Measurements from ENCODE around the gene BTN1A1.
A peak's percentile ranks its signal among the peaks of the same experiment; 100 is the strongest.
"Not testable (repeated sequence)": the region's sequence is repeated elsewhere in the genome, so short reads cannot be mapped to it uniquely, and the experiment has no call there.

The BTN1A1 gene

DNA sequence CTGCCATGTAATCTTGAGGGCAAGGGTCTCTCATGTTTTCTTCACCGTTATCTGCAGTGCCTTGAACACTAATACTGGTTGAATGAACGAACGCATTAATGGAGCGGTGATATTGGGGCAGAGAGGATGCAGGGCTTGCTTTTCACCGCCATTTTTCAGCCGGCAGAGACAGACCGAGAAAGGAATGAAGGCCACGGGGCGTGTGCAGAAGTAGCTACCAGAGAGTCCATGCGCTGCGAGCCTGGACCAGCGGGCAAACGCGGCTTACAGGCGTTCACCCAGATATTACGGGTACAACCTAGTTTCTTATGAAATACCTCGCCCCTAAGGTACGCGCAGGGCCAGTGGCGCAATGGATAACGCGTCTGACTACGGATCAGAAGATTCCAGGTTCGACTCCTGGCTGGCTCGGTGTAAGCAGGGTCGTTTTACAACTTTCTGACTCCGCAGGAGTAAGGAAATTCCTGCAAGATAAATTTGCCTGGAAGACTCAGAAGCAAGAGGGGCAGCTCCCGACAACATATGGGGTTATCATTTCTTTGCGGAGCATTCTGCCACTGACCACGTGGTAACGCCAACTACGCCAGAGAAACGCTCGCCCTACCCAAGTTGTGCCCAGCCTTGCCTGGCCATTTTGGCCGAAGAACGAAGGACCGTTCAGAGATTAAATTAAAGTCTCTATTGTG lies 37.2 kb downstream of the BTN1A1 start:
- peak; percentile 94 for DNase-seq (ENCODE audit: low spot score)

DNA sequence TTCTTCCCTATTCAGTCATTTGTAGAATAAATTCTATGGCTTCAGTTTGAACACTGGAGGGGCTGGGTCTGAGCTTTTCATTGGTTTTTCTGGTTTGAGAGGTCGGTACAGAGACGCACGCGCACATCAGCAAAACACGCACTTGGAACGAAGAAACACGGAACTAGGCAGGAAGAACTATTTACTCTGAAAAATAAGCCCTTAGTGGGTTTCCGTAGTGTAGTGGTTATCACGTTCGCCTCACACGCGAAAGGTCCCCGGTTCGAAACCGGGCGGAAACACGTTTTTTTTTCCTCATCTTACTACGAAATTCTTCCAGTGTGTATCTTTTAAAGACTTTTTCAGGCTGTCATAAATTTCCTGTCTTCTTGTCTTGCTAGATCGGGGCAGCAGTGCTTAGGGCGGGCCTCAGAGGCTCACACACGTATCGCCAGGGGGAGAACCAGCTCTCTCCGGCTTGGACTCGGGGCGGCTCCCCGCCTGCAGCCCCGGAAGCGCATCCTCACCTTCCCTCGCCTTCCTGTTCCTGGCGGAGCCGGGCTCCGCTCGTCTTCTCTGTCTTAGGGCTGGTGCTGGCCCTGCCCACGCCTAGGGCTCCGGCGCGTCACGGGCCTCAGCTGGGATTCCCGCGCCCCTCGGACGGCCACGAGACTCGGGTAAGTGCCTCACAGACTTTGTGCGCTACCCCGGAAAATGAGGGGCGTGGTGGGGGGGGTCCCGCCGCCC lies 37.9 kb downstream of the BTN1A1 start, which contains the start of gene HMGN4:
Gene HMGN4, plus strand, starts transcription at position 521 of the 726 bp plus-strand sequence. CDS start 6,841 bp downstream, outside the sequence.
- DNase-seq (ENCODE audit: low spot score), result peak; percentile 94

DNA sequence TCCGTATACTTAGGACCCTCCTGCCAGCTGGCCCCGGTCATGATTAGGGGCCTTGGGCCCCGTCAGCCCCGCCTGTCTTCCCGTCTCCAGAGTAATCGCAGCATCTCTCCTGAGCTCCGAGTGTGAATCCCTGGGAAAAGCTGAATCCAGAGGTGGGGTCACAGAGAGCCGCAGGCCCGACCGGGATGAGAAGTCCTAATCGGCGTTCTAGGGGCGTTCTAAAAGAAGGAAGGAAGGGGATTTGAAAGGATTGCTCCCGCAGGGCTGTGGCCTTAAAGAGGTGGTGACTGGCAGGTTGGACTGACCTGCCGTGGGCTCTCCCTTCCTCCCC lies 38.4 kb downstream of the BTN1A1 start:
- no peak for DNase-seq (ENCODE audit: low spot score)

DNA sequence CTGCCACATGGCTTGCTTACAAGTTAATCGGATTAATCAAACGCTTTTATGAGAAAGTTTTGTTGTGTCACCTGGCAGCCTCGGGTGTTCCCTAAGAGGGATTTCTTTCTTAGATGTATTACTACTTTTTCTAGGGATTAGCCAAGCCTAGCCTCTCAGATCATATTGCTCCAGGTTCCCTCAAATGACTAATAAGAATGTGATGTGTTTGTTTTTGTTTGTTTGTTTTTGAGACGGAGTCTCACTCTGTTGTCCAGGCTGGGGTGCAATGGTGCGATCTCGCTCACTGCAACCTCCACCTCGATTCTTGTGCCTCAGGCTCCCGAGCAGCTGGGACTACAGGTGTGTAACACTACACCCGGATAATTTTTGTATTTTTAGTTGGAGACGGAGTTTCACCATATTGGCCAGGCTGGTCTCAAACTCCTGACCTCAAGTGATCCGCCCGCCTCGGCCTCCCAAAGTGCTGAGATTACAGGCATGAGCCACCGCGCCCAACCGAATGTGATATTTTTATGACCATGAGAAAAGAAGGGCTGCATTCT lies 39.0 kb downstream of the BTN1A1 start:
- no peak for DNase-seq (ENCODE audit: low spot score)

DNA sequence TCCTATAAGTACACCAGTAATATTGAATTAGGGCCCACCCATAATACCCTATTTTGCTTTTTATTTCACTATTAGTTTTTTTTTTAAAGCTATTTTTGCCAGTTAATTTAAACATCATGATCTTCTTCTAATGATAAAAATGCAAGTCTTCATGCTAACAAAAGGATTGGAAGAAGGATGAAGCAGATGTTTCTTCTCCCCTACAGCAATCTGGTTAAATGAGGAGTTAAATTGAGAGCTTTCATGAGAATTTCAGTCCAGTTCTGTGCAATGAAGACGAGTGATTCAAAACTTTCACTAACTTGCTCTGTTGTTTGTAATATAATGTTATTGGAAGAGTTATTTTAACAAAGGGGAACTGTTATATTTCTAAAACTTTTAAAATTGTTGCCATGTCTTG lies 41.5 kb downstream of the BTN1A1 start:
- no peak for DNase-seq (ENCODE audit: low spot score)

DNA sequence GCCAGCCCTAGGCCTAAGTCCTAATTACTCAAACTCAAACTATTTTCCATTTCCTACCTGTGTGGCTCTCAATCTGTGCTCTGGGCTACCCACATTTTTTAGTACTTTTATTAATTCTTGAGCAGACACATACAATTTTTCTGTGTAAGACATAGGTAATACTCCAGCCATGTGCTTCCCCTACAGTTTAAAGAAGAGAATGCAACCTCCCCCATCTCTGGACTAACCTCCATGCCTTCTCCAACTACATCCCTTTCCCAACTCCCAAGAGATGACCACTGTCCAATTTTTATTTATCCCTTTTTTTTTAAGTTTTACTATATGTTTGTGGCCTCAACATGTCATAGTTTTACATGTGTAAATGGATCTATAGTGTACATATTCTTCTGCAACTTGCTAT lies 43.9 kb downstream of the BTN1A1 start:
- no peak for DNase-seq (ENCODE audit: low spot score)

DNA sequence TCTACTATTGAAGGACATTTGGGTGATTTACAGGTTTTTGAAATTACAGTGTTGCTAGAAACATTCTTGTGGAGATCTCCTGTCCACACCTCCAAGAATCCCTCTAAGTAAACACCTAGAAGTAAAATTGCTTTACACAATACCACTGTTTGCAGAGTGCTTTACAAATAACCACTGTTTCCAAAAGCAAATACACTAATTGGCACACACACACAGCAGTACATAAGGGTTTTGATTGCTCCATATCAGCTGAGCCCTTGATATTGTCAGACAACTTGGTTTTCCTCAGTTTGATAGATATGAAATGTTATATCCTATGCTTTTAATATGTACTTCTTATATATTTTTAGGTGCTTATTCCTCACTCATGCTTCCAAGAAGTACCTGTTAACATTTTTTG lies 44.4 kb downstream of the BTN1A1 start:
- DNase-seq (ENCODE audit: low spot score), result no peak

DNA sequence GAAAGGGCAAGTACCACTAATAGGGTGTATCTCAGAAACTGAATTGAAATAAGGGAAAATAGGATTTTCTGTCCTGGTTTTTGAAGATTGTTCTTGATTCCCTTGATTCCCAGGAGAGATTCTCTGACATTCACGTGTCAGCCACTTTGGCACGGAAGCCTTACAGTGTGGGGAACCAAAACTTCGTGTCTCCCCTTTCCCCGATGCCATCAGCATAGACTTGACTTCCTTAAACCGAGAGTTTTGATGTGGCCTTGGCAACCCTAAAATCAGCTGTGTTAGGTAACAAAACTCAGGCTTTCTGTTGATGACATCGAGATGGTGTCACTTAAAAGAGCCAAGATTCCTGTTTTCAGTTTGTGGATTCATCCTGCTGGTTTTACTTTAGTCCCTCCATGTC lies 45.5 kb downstream of the BTN1A1 start:
- no peak for DNase-seq (ENCODE audit: low spot score)

DNA sequence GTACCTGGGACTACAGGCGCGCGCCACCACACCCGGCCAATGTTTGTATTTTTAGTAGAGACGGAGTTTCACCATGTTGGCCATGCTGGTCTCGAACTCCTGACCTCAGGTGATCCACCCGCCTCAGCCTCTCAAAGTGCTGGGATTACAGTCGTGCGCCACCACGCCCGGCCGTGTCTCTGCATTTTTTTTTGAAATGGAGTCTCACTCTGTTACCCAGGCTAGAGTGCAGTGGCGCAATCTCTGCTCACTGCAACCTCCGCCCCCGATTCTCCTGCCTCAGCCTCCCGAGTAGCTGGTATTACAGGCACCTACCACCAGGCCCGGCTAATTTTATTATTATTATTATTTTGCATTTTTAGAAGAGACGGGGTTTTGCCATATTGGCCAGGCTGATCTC lies 47.3 kb downstream of the BTN1A1 start:
- not testable (repeated sequence) for DNase-seq (ENCODE audit: low spot score)

DNA sequence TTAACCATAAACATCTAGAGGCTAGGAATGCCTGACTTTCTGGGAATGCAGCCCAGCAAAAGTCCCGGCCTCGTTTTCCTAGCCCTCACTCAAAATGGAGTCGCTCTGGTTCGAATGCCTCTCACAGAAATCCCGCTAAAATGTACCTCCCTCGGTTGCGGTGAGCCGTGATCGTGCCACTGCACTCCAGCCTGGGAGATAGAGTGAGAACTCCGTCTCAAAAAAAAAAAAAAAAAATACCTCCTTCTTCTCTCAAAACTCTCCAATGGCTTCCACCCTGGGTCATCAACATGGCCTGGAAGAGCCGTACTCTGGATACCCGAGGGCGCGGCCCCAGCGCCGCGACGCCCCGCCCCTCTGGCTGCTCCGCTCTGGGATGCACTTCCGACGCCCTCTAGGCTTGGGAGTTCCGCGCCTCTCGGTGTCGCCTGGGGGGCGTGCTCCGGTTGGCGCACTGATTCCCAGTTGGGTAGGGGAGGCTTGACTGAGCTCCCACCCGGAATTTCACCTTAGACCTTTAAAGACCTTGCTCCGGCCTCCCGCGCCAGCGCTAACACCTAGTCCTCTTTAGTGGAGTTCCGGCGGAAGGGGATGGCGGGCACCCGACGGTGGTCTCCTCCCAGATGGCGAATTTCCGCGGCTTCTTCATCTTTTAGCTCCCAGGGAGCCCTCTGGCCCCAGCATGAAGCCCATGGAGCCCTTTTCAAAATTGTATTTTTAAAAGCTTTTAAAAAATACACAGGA lies 50.3 kb downstream of the BTN1A1 start:
- DNase-seq (ENCODE audit: low spot score), result peak; percentile 89

DNA sequence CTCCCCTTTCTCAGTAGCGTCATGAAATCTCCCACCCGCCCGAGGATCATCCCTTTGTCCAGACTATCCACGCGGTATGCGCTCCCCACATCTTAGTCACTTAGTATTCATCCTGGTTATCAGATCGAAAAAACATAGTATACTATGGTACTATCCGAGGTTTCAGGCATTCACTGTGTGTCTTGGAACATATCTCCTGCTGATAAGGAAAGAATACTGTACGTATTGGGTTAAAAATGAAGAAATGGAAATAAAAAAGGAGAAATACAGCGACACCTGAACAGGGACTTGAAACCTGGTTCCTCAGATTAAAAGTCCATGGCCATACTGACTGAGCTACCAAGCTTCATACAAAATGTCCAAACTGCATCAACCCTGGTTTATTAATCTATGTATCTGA lies 52.1 kb downstream of the BTN1A1 start:
- DNase-seq (ENCODE audit: low spot score), result peak; percentile 46

DNA sequence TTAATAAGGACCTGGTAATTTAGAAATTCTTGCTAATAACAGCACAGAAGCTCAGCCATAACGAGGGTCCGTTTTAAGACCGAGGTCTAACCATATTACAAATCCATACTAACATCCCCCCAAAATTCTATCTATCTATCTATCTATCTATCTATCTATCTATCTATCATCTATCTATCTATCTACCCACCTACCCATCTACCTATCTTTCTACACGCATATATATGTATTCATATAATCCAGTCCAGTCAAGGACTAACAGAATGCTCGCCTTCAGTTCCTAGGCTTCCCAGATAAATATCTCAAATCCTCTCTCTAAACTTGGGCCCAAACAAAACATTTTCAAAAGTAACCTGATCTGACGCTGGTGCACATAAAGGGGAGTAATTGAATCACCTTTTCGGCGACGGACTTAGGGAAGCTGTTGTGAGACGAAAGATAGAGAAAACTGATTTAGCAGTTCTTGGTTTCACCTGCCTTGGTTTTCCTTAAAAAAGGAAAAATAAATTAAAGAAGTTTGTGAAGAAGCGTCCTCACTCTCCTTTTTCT lies 52.6 kb downstream of the BTN1A1 start:
- DNase-seq (ENCODE audit: low spot score), result peak; percentile 68

DNA sequence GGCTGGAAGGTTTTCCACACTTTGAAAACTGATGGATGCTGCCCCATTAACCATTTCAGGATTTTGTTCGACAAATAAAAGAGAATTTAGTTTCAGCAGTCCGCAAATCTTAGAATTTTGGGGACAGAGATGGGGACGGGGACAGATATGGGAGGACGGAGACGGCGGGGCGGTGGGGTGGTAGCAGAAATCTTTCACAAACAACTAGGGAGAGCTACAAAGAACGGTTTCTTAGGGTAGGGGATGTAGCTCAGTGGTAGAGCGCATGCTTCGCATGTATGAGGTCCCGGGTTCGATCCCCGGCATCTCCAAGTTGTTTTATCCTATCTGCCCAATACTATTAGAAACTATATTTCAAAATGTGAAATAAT lies 53.1 kb downstream of the BTN1A1 start:
- peak; percentile 79 for DNase-seq (ENCODE audit: low spot score)

DNA sequence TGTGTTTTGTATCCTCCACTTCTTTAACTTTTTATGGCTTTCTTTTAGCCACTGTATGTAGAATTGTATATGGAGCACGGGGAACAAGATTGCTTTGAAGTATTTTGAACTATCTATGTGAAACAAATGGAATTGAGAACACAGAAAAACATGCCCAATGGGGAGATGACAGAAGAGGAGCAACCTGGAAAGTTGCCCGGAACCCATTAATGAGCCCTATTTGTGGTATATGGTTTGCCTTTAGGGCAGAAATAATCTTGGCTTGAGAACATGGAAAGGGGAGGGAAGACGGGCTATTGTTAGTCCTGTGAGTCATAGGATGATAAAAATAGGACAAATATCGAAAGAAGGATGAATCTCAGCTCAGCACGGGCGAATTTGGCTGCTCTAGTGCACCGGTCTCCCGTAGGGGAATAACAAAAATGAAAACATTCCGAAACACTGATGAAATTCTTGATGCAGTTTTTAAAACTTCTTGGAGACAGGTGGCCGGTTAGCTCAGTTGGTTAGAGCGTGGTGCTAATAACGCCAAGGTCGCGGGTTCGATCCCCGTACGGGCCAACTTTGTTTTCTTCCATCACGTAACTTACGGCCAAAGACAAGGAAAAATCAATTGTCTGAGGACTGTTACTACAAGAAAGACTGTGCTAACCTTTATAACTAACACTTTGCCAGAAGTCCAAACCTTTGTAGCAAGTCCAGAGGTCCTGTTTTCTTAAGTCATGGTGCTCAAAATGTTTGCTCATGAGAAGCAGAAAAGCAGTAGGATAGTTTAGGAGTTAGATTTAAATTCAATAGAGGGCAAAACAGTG lies 53.7 kb downstream of the BTN1A1 start:
- DNase-seq (ENCODE audit: low spot score), result peak; percentile 84

DNA sequence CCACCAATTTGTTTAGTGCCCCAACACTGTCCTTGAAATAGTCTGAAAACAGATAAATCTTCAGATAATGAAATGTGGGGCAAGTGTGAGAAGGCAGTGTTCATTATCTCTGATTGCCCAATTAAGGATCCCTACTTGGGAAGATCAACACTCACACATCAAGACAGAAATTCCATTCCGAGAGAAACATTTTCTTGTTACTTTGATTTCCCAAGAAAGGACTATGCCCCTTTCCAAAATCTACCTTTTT lies 54.3 kb downstream of the BTN1A1 start:
- DNase-seq (ENCODE audit: low spot score), result no peak

DNA sequence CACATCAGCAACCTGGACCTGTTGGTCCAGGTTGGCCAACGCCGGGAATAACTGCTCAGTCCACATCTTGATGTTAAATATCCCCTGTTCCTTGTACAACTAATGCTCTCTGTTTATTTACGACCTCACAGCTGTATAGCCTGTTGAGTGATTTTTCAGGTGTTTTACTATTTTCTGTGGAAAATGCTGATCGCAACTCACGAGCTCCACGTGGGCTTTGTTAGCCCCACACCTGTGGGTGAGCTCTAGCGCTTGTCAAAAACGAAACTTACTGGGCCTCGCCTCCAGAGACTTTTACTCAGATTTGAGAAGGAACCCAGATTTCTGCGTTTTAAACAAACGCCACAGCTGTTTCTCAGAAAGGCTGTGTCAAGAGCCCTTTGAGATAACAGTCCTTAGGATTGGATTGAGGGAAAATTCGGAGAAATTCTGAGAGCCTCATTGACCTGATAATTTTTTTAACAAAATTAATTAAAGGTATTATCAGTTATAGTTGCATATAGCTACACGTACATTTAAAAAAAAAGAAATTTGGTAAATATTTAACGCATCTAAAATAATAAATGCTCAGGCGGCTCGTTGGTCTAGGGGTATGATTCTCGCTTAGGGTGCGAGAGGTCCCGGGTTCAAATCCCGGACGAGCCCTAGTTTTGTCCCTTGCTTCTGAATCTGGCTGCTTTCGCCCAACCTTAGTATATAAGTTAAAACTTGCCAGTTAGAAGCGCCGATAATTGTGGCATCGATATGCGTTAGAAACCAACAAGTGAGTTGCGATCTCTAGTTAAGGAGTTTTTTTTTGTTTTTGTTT lies 54.8 kb downstream of the BTN1A1 start:
- peak; percentile 72 for DNase-seq (ENCODE audit: low spot score)

DNA sequence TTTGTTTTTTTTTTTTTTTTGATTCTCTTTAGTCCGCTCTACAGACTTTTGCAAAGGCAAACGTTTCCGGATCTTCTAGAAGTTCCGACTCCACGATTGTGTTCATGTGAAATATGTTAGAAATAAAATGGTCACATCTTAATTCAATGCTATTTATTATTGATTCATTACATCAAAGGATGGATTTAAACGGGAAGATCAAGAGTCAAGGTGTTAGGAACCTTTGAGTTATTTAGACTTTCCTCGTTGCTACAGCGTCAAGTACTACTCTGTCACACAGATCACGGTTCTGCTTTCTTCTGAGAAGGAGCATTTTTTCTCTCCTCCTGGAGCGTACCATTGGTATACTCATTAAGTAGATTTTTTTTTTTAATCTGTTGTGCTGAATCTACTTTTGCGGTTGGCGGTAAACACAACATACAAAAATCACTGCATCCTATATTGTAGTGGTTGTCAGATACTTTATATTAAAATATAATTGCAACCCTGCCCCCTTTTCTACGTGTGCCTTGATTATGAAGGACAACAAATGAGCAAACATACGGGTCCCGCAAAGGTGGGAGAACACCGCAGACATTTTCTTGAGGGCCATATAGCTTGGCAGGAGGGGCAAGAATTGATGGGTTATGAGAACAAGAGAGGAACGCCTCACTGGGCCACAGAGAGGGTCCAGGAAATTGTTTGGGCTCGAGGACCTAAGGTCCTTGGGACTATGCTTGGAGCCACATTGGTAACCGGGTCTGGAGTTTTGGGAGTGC lies 55.6 kb downstream of the BTN1A1 start:
- DNase-seq (ENCODE audit: low spot score), result peak; percentile 36

DNA sequence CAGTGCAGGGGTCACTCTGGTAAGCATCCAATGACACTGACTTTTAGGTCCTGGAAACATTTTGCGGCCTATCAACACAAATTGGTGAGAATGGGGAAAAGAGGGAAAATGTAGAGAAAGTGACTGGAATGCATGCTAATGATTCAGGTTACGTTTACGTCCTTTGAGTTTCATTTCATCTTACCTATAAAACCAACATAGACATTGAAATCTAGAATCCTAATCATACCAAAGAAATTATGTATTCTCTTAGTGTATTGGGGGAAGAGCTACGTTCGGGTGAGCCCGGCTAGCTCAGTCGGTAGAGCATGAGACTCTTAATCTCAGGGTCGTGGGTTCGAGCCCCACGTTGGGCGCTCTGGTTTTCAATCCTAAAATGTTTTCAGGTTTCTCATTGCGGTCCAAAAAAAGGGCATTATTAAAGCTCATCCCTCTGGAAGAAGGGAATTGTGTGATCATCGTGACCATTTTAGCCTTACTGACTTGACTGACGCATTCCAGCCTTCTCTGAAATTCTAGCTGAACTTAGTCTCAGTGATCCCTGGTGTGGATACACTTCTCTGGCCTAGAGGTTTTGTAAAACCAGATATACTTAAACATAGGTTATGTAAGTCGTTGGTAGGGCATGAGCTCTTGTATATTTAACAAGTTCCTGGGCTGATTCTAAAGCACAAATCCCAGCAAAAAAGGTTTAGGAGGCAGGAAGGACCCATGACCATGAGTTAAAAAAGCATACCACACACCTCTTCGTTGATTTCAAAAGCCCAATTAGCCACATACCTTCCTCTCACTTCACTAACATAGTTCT lies 56.4 kb downstream of the BTN1A1 start:
- DNase-seq (ENCODE audit: low spot score), result peak; percentile 78

Data from SK-N-DZ (cell line).